ENCODE results near the gene ADAM12. TPM values are rescaled to one million over a fixed set of nuclear protein-coding genes. Genes with fewer than 3 reads are reported as not detected.

ADAM12 gene
- polyA plus RNA-seq, 1 donor from 2014 or later: 0.09 TPM

- TF ChIP-seq EP300 (conservative IDR thresholded peaks at IDR 0.05; ENCODE audit: poor library complexity, severe bottlenecking) (no peak), SMC3 (conservative IDR thresholded peaks at IDR 0.05; ENCODE audit: poor library complexity) (no peak)
These were observed 383.5 kb downstream of the ADAM12 start (continued) for GRCh38 chr10:126004752-126005151.

GRCh38 chr10:126001576-126001975 is 386.7 kb downstream of the ADAM12 start:
- Histone ChIP-seq H3K27ac (ENCODE audit: low read length) (no peak overlapping the region), H3K27me3 (ENCODE audit: insufficient read depth, low read depth, low read length) (no peaks in the 10 kb centered on the region), H3F3A (ENCODE audit: insufficient read depth, low read length, poor library complexity, severe bottlenecking) (no peaks in the 10 kb centered on the region), H3K4me2 (ENCODE audit: low read length) (no peak overlapping the region), H3K4me3 (ENCODE audit: low read length) (no peak overlapping the region), H3K9me3 (ENCODE audit: low read length) (no peaks in the 10 kb centered on the region), H3K79me2 (replicated peaks; ENCODE audit: insufficient read depth, low read length) (no peaks in the 10 kb centered on the region), H4K20me1 (ENCODE audit: insufficient read depth) (no peaks in the 10 kb centered on the region), H3K9ac (ENCODE audit: low read length) (no peak overlapping the region), H2AFZ (ENCODE audit: low read depth, low read length) (no peak overlapping the region), H3K36me3 (ENCODE audit: insufficient read depth, low read length) (no peaks in the 10 kb centered on the region), H3K9me2 (ENCODE audit: insufficient read depth, low read length) (no peaks in the 10 kb centered on the region)
- TF ChIP-seq RAD21 (conservative IDR thresholded peaks at IDR 0.05) (no peak), EZH2 (IDR thresholded peaks at IDR 0.05; ENCODE audit: borderline replicate concordance, insufficient read depth, low read length, poor library complexity, severe bottlenecking) (no peak), MXI1 (conservative IDR thresholded peaks at IDR 0.05; ENCODE audit: poor library complexity, severe bottlenecking) (no peak), EP300 (conservative IDR thresholded peaks at IDR 0.05; ENCODE audit: poor library complexity, severe bottlenecking) (no peak), CTCF (IDR thresholded peaks at IDR 0.05; ENCODE audit: poor library complexity, severe bottlenecking) (no peak), POLR2AphosphoS5 (IDR thresholded peaks at IDR 0.05) (no peak), SMC3 (conservative IDR thresholded peaks at IDR 0.05; ENCODE audit: poor library complexity) (no peak), TAF1 (IDR thresholded peaks at IDR 0.05; ENCODE audit: low read depth) (no peak), REST (IDR thresholded peaks at IDR 0.05; ENCODE audit: borderline replicate concordance) (no peak)

GRCh38 chr10:125999694-126000093 is 388.6 kb downstream of the ADAM12 start:
- Histone ChIP-seq H3K4me2 (ENCODE audit: low read length) (no peak overlapping the region), H3K4me3 (ENCODE audit: low read length) (no peak overlapping the region), H3K36me3 (ENCODE audit: insufficient read depth, low read length) (no peaks in the 10 kb centered on the region), H4K20me1 (ENCODE audit: insufficient read depth) (no peaks in the 10 kb centered on the region), H3K27ac (ENCODE audit: low read length) (no peak overlapping the region), H3K79me2 (replicated peaks; ENCODE audit: insufficient read depth, low read length) (no peaks in the 10 kb centered on the region), H3F3A (ENCODE audit: insufficient read depth, low read length, poor library complexity, severe bottlenecking) (no peaks in the 10 kb centered on the region), H2AFZ (ENCODE audit: low read depth, low read length) (no peak overlapping the region), H3K27me3 (ENCODE audit: insufficient read depth, low read depth, low read length) (no peaks in the 10 kb centered on the region), H3K9me2 (ENCODE audit: insufficient read depth, low read length) (no peaks in the 10 kb centered on the region), H3K9ac (ENCODE audit: low read length) (no peak overlapping the region), H3K9me3 (ENCODE audit: low read length) (no peaks in the 10 kb centered on the region)
- TF ChIP-seq MXI1 (conservative IDR thresholded peaks at IDR 0.05; ENCODE audit: poor library complexity, severe bottlenecking) (no peak), SMC3 (conservative IDR thresholded peaks at IDR 0.05; ENCODE audit: poor library complexity) (no peak), CTCF (IDR thresholded peaks at IDR 0.05; ENCODE audit: poor library complexity, severe bottlenecking) (no peak), TAF1 (IDR thresholded peaks at IDR 0.05; ENCODE audit: low read depth) (no peak), REST (IDR thresholded peaks at IDR 0.05; ENCODE audit: borderline replicate concordance) (no peak), EZH2 (IDR thresholded peaks at IDR 0.05; ENCODE audit: borderline replicate concordance, insufficient read depth, low read length, poor library complexity, severe bottlenecking) (no peak), EP300 (conservative IDR thresholded peaks at IDR 0.05; ENCODE audit: poor library complexity, severe bottlenecking) (no peak)
